Fibroblast of pulmonary artery (primary cell): ENCODE measurements around the gene NSD2.

ENCODE experiments used
- DNase-seq: peaks from one replicate; pipeline ENCODE4 v3.0.0-alpha.2; 2010; ENCODE audit warnings: low read depth
- H3K4me3 ChIP-seq: replicated peaks from 2 replicates; pipeline ENCODE4 v1.5.1; 2011; ENCODE audit warnings: low read depth, mild to moderate bottlenecking, control low read depth, low read length, moderate library complexity
- TF ChIP-seq, protein P1 (sequence below): IDR thresholded peaks from 2 replicates; pipeline ENCODE4 v1.5.1; 2011; ENCODE audit warnings: mild to moderate bottlenecking, control low read depth, low read length, inconsistent platforms; ENCODE audit errors: missing control alignments

NSD2 gene

DNA sequence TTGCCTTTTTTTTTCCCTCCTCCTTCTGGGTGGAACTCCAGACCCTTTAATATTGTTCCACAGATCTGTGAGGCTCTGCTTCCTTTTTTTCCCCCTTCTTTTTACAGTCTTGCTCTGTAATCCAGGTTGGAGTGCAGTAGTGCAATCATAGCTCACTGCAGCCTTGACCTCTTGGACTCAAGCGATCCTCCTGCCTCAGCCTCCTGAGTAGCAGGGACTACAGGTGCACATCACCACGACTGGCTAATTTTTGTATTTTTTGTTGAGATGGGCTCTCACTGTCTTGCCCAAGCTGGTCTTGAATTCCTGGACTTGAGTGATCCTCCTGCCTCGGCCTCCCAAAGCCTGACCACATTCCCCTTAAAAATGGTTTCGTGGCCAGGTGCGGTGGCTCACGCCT is 26.8 kb downstream of the NSD2 start:
- no peak for DNase-seq
- no peak overlapping the region for H3K4me3 ChIP-seq
- TF ChIP-seq, protein P1, sequence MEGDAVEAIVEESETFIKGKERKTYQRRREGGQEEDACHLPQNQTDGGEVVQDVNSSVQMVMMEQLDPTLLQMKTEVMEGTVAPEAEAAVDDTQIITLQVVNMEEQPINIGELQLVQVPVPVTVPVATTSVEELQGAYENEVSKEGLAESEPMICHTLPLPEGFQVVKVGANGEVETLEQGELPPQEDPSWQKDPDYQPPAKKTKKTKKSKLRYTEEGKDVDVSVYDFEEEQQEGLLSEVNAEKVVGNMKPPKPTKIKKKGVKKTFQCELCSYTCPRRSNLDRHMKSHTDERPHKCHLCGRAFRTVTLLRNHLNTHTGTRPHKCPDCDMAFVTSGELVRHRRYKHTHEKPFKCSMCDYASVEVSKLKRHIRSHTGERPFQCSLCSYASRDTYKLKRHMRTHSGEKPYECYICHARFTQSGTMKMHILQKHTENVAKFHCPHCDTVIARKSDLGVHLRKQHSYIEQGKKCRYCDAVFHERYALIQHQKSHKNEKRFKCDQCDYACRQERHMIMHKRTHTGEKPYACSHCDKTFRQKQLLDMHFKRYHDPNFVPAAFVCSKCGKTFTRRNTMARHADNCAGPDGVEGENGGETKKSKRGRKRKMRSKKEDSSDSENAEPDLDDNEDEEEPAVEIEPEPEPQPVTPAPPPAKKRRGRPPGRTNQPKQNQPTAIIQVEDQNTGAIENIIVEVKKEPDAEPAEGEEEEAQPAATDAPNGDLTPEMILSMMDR = no peak

DNA sequence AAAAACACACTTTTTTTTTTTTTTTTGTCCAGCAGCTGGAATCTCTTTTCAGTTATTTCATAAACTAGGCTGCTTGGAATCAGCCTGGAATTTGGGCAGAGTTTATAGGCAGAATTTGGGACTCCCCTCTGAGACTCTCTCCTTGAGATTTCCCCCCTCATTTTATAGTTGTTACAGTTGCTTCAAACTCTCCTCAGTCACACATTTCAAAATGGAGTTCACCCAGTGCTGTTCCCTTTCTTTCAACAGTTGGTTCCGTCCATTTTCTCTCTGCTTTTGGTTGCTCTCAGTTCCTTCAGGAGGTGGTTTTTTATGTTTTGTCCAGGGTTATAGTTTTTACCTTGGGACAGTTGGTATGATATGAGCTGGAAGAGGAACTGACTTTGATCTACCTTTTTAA is 27.5 kb downstream of the NSD2 start:
- no peak for DNase-seq
- no peak overlapping the region for H3K4me3 ChIP-seq
- TF ChIP-seq, protein P1 = no peak

DNA sequence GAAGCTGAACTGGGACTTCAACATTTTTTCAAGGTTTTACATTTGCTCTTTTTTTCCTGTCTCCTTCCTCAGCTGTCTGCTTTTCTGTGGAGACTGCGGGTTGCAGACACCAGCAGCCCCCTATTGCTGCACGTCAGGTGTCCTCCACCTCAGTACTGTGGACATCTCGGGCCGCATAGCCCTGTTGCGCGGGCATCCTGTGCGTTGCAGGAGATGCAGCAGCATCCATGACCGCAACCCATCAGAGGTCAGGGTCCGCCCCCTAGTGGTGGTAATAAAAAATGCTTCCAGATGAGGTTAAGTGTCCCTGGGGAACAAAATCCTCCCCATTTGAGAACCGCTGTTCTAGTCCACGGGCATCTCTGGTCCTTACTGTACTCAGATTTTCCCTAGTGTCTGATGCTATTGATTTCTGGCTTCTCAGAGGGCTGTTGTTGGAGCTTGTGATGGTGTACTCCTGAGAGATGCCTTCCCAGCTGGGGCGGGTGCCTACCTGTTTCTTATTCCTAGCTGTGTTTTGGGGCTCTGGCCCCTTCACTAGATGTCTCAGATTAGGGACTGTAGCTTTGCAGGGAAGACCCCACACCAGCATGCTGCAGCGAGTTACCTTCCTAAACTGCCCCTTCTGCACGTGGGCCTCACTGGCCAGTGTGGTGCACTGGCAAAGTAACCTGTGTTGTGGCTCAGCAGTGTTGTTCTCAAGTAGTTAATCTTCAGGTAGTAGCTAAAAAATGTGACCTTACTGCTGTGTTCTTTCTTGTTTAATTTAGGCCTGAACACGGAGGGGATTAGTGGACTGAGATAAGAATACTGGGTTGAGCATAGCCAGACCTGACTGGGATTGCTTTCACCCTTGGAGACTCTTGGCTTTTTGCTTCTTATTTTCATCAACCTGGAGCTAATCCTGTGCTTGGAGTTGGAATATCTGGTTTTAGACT is 28.2 kb downstream of the NSD2 start:
- TF ChIP-seq, protein P1 = peak; percentile 80
- no peak overlapping the region for H3K4me3 ChIP-seq
- peak; percentile 86 for DNase-seq

DNA sequence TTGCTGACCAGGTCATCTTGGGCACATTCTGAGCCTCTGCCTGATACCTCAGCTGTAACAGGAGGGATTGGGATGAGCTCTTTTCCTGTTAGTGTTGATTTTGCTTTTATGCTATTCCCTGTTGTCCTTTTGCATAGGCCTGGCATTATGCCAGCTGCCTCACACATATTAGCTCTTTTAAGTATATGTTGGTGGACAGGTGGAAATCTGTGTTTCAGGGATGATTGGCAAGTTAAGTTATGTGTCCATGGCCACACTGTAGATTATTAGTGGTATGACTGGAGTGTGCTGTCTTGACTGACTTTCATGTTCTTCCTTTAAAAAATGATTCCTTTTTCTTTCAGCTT is 28.9 kb downstream of the NSD2 start:
- H3K4me3 ChIP-seq = no peak overlapping the region
- no peak for DNase-seq
- TF ChIP-seq, protein P1 = no peak

DNA sequence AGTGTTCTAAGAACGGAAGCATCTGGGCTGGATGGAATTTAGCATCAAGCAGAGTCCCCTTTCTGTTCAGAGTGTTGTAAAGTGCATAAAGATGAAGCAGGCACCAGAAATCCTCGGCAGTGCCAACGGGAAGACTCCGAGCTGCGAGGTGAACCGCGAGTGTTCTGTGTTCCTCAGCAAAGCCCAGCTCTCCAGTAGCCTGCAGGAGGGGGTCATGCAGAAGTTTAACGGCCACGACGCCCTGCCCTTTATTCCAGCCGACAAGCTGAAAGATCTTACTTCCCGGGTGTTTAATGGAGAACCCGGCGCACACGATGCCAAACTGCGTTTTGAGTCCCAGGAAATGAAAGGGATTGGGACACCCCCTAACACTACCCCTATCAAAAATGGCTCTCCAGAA is 29.4 kb downstream of the NSD2 start:
- TF ChIP-seq, protein P1 = no peak
- no peak for DNase-seq
- H3K4me3 ChIP-seq = no peak overlapping the region

DNA sequence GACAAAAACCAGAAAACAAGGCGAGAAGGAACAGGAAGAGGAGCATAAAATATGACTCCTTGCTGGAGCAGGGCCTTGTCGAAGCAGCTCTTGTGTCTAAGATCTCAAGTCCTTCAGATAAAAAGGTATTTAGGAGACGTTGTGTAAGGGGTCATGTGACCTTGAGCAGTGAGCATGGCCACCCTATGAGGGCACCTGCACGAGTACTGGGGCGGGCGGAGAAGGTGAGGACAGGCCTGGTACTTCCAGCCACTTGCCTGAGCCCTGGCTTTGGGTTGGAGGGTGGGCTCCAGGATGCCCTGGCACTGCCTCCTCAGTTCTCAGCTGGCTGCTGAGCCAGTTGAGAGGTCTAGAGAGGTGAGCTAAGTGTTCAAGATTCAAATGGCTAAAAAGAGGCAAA is 29.9 kb downstream of the NSD2 start:
- DNase-seq = no peak
- H3K4me3 ChIP-seq = no peak overlapping the region
- TF ChIP-seq, protein P1 = no peak

DNA sequence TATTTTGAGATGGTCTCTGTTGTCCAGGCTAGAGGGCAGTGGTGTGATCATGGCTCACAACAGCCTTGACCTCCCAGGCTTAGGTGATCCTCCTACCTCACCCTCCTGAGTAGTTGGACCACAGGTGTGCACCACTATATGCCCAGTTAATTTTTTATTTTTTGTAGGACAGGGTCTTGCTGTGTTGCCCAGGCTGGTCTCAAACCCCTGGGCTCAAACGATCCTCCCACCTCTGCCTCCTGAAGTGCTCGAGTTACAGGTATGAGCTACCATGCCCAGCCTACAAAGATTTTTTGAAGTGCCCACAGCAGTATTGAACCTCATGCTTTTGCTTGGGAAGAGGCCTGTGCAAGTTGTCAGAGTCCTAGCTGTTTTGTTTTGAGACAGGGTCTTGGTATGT is 31.1 kb downstream of the NSD2 start:
- H3K4me3 ChIP-seq = no peak overlapping the region
- TF ChIP-seq, protein P1 = no peak
- no peak for DNase-seq
